Mammary epithelial cell (primary cell): ENCODE measurements around the gene PDZD7.

ENCODE experiments used
- CTCF ChIP-seq, 2 donors: IDR thresholded peaks in 1 of 2; conservative IDR thresholded peaks in 1 of 2; 2 replicates each; pipeline ENCODE4 v1.5.1; 2011 to 2012; ENCODE audit warnings: inconsistent platforms in 2 of 2, low read length in 2 of 2, mild to moderate bottlenecking in 2 of 2, control low read depth in 1 of 2, low read depth in 1 of 2; ENCODE audit not compliant: insufficient read depth in 1 of 2; ENCODE audit errors: extremely low read depth in 1 of 2
- EZH2 ChIP-seq: IDR thresholded peaks from 2 replicates; pipeline ENCODE4 v1.6.1; 2012; ENCODE audit warnings: low read length, inconsistent platforms, borderline replicate concordance

DNA sequence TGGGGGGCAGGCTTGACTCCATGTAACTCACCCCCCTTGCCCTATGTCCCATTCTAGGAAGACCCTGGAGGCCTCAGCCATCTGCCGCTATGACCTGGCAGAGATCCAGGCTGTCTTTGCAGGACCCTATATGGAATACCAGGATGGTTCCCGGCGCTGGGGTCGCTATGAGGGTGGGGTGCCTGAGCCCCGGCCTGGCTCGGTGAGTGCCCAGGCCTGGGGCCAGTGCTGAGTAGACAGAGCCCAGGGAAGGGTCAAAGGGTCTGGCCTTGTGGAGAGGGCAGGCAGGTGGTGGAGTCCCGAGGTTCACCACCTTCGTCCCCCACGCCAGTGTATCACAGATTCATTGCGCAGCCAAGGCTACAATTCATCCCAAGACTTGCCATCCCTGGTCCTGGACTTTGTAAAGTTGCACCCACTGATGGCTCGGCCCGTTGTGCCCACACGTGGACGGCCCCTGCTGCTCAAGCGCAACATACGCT is 51.1 kb downstream of the PDZD7 start:
- TF ChIP-seq EZH2 (no peak), CTCF (conservative IDR thresholded peaks at IDR 0.05 in 1 of 2, IDR thresholded peaks at IDR 0.05 in 1 of 2; ENCODE audit: extremely low read depth in 1 of 2, insufficient read depth in 1 of 2, low read depth in 1 of 2, low read length in 2 of 2) (no peak)
